AG09319 (cell line): Measurements from ENCODE around the gene CHD1L.

Experiments
- DNase-seq: peaks from one replicate; pipeline ENCODE4 v3.0.0-alpha.2; 2010; ENCODE audit warnings: low read depth; ENCODE audit errors: extremely low read depth
- TF ChIP-seq, protein P1 (sequence below): IDR thresholded peaks from 2 replicates; pipeline ENCODE4 v1.5.1; 2011; ENCODE audit warnings: low read depth, mild to moderate bottlenecking, inconsistent platforms, low read length, moderate library complexity

Gene CHD1L

DNA sequence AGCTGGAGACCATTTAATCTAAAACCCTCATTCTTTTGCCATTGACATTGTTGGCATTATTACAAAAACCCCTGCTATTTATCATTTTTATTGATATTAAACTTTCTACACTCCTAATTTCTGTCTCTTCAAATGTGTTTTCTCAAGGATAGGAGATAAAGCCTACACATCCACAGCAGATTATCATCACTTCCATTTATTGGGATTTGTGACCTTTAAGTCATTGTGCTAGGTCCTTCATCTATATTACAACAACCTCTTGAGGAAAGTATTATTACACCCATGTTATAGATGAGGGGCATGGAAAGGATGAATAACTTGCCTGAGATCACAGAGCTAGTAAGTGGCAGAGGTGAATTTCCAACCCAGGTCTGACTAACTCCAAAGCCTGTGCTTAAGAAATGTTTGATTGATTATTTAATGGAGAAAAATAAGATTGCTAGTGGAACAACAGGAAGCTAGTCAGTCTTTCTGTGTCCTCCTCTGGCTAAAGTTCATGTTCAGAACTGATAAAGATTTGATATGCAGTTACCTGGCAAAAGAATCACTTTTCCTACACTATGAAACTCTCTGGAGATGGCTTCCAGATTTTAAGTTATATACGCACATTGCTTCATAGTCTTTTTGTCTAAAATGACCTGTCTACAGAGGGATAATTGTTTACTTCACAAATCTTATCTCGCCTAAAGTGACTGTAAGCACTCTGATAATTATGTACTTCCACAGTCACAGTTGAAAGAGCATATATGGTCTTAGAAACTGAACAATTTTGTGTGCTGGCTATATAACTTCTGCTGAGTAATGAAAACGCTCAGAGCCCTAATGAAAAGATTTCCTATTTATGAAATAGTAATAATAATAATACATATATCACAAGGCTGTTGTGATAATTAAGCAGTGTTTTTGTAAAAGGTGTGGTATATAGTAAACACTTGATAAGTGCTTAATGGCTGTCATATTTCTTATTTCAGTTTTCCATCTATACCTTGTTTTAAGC, 32.4 kb upstream of the CHD1L start:
- DNase-seq = no peak
- TF ChIP-seq, protein P1, sequence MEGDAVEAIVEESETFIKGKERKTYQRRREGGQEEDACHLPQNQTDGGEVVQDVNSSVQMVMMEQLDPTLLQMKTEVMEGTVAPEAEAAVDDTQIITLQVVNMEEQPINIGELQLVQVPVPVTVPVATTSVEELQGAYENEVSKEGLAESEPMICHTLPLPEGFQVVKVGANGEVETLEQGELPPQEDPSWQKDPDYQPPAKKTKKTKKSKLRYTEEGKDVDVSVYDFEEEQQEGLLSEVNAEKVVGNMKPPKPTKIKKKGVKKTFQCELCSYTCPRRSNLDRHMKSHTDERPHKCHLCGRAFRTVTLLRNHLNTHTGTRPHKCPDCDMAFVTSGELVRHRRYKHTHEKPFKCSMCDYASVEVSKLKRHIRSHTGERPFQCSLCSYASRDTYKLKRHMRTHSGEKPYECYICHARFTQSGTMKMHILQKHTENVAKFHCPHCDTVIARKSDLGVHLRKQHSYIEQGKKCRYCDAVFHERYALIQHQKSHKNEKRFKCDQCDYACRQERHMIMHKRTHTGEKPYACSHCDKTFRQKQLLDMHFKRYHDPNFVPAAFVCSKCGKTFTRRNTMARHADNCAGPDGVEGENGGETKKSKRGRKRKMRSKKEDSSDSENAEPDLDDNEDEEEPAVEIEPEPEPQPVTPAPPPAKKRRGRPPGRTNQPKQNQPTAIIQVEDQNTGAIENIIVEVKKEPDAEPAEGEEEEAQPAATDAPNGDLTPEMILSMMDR = no peak

DNA sequence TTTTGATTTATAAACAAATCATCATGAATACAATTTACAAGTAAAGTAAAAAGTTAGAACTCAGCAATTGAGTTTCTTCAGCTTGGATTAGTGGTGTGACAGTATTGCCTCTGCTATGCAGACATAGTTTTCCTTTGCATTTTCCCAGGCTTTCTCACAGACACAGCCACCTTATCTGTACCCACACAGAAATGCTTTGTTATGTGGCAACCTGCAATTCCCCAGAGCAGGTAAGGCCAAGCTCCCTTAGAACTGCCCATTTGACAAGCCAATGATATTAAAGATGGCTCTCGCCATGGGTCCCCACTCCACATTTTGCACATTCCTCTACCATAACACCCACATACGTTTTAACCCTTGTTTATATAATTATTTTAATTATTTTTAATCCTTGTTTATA, 31.5 kb upstream of the CHD1L start:
- no peak for DNase-seq
- TF ChIP-seq, protein P1 = no peak

DNA sequence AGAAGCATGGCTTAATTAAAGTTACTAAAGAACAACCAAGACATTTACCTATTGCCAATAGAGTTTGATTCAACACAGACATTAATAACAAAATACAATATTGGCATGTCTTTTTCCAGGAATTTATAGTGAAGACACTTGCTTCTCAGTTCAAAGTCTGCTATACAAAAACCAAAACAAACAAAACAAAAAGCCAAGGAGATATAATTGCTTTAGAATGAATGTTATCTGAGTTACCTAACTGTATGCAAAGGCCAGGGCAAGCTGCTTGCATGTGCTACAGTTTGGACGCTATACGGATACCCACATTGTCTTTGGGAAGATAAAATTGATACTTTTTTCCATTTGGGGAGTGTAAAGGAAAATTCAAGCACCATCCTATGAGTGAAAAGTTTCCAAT, 30.9 kb upstream of the CHD1L start:
- no peak for DNase-seq
- TF ChIP-seq, protein P1 = no peak

DNA sequence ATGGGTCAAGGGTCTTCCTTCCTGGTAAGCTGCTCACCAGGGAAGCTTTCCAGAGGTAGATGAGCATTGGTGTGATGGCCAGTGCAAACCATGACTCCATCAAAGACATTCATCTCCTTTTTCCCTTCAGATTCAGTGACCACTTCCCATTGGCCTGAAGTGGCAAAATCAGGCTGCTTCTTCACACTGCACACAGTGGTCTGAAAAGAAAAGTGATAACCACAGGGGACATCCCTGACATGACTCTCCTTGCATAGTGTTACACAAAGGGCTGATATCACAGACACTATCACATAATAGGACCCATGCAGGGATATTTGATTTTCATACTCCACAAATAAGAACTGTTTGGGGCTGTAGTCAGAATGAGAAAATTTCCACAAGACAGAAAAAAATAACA, 29.2 kb upstream of the CHD1L start:
- TF ChIP-seq, protein P1 = no peak
- no peak for DNase-seq

DNA sequence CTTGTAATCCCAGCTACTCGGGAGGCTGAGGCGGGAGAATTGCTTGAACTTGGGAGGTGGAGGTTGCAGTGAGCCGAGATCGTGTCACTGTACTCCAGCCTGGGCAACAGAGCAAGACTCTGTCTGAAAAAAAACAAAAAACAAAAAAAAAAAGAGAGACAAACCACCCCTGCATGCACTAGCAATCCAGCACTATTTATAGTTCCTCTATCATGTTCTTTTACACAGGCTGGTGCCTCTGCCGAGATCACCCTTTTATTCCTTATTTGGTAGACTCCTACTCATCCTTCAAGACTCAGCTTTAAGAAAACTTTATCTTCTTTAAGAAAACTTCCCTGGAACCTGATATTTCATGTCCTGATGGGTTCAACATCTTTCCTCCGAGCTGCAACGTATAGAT, 28.2 kb upstream of the CHD1L start:
- no peak for DNase-seq
- TF ChIP-seq, protein P1 = no peak

DNA sequence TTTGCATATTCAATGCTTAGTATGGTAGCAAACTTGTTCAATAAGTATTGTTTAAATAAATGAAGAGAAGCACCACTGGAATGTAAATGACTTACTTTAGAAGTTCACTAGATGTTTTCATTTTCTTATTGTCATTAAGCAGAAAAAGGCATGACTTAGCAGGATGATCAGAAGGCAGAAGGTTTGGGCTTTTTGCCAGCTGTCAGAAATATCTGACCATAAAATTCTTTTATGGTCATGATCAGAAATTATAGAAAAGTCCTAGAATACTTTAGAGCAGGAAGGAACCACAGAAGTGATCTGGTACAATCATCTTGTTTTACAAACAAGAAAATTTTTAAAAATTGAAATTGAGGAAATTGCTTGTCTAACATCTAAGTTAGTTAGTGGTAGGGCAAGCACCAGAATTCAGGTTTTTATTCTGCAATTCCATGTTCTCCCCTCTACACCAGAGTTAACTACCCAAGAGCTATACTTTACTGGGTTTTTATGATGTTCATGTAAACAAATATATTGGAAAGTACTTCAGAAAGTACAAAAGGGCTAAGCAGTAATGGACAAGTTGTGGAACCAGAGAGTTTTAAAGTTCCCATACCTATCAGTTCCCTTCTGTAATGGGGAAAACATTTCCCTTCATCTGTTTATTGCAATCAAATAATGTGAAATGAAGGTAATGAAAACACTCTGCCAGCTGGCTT, 27.5 kb upstream of the CHD1L start:
- DNase-seq = no peak
- TF ChIP-seq, protein P1 = no peak

DNA sequence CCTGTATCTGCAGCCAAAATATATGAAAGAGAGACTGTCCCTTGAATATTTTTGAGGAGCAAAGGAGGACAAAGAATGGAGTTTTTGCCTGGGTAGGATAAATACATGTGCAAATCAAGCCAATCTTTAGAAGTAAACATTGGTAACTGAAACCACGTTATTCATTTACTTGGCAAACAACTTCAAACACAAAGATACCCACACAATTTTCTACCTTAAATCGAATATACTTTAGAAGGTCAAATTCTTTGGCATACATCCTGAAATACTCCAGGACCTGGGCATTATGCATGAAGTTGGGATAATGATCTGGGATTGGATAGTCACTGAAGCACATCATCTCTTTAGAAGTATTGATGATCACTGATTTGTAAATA, 27.0 kb upstream of the CHD1L start:
- TF ChIP-seq, protein P1 = no peak
- DNase-seq = no peak
